SK-N-SH treated with all-trans-retinoic acid at 6 μM for 48 hours (cell line): ENCODE results near the gene MYRF.

Source experiments
- ATAC-seq: fragments of 200-7000 bp; cut with Tn5 transposase; 3 replicates; pipeline ENCODE4 v1.9.1; 2020; ENCODE audit warnings: mild to moderate bottlenecking, moderate library complexity
- ARNTL ChIP-seq: fragments of 450-650 bp; formaldehyde crosslinking; IDR thresholded peaks from 2 replicates; pipeline ENCODE4 v1.5.0; 2020; ENCODE audit warnings: low read depth, mild to moderate bottlenecking, moderate library complexity, borderline replicate concordance
- BACH2 ChIP-seq: fragments of 250-450 bp; sonication (Bioruptor Pico); IDR thresholded peaks from 2 replicates; pipeline ENCODE4 v1.9.0; 2021; ENCODE audit warnings: mild to moderate bottlenecking, borderline replicate concordance
- CSDC2 ChIP-seq: fragments of 250-450 bp; sonication (Bioruptor Pico); IDR thresholded peaks from 2 replicates; pipeline ENCODE4 v1.5.0; 2020; ENCODE audit warnings: mild to moderate bottlenecking, moderate library complexity
- CSRNP3 ChIP-seq: fragments of 250-450 bp; sonication (Bioruptor Pico); IDR thresholded peaks from 2 replicates; pipeline ENCODE4 v1.5.1; 2021; ENCODE audit warnings: mild to moderate bottlenecking, moderate library complexity
- ESRRG ChIP-seq: fragments of 250-450 bp; sonication (Bioruptor Pico); IDR thresholded peaks from 2 replicates; pipeline ENCODE4 v1.6.1; 2021; ENCODE audit warnings: mild to moderate bottlenecking
- GLIS3 ChIP-seq: fragments of 250-450 bp; sonication (Bioruptor Pico); IDR thresholded peaks from 2 replicates; pipeline ENCODE4 v1.5.0; 2020; ENCODE audit warnings: mild to moderate bottlenecking, moderate library complexity
- ISL1 ChIP-seq: fragments of 250-450 bp; sonication (Bioruptor Pico); IDR thresholded peaks from 2 replicates; pipeline ENCODE4 v2.1.2; 2022; ENCODE audit warnings: mild to moderate bottlenecking, moderate library complexity
- OSR1 ChIP-seq: fragments of 250-450 bp; sonication (Bioruptor Pico); IDR thresholded peaks from 2 replicates; pipeline ENCODE4 v1.8.0; 2022; ENCODE audit warnings: moderate library complexity, mild to moderate bottlenecking, inconsistent platforms
- PATZ1 ChIP-seq: fragments of 250-450 bp; sonication (Bioruptor Pico); IDR thresholded peaks from 2 replicates; pipeline ENCODE4 v1.8.0; 2020; ENCODE audit warnings: mild to moderate bottlenecking, moderate library complexity, borderline replicate concordance
- POU6F1 ChIP-seq: fragments of 250-450 bp; sonication (Bioruptor Pico); IDR thresholded peaks from 2 replicates; pipeline ENCODE4 v1.8.0; 2021; ENCODE audit warnings: low read depth, mild to moderate bottlenecking, moderate library complexity, borderline replicate concordance
- PPARA ChIP-seq: fragments of 250-450 bp; sonication (Bioruptor Pico); IDR thresholded peaks from 2 replicates; pipeline ENCODE4 v1.5.0; 2020; ENCODE audit warnings: mild to moderate bottlenecking, borderline replicate concordance
- SNAI2 ChIP-seq: fragments of 250-450 bp; sonication (Bioruptor Pico); IDR thresholded peaks from 2 replicates; pipeline ENCODE4 v1.5.0; 2020; ENCODE audit warnings: mild to moderate bottlenecking, moderate library complexity
- TCF4 ChIP-seq: fragments of 250-450 bp; sonication (Bioruptor Pico); IDR thresholded peaks from 2 replicates; pipeline ENCODE4 v1.8.0; 2021; ENCODE audit warnings: mild to moderate bottlenecking, moderate library complexity, borderline replicate concordance
- TOX ChIP-seq: fragments of 250-450 bp; sonication (Bioruptor Pico); IDR thresholded peaks from 2 replicates; pipeline ENCODE4 v1.8.0; 2021; ENCODE audit warnings: mild to moderate bottlenecking, moderate library complexity, borderline replicate concordance
- TSHZ2 ChIP-seq: fragments of 250-450 bp; sonication (Bioruptor Pico); IDR thresholded peaks from 2 replicates; pipeline ENCODE4 v1.5.0; 2020; ENCODE audit warnings: mild to moderate bottlenecking, moderate library complexity
- ZC3H10 ChIP-seq: fragments of 250-450 bp; sonication (Bioruptor Pico); IDR thresholded peaks from 2 replicates; pipeline ENCODE4 v1.5.1; 2021; ENCODE audit warnings: mild to moderate bottlenecking, moderate library complexity
- ZFP3 ChIP-seq: fragments of 250-450 bp; sonication (Bioruptor Pico); IDR thresholded peaks from 2 replicates; pipeline ENCODE4 v1.5.0; 2020; ENCODE audit warnings: mild to moderate bottlenecking, moderate library complexity
- ZFP30 ChIP-seq: fragments of 450-650 bp; formaldehyde crosslinking; IDR thresholded peaks from 2 replicates; pipeline ENCODE4 v1.5.0; 2022; ENCODE audit warnings: mild to moderate bottlenecking, moderate library complexity
- ZNF565 ChIP-seq: fragments of 450-650 bp; formaldehyde crosslinking; conservative IDR thresholded peaks from 2 replicates; pipeline ENCODE4 v1.5.0; 2020; ENCODE audit warnings: low read depth, mild to moderate bottlenecking, moderate library complexity
- ZNF8 ChIP-seq: fragments of 450-650 bp; formaldehyde crosslinking; IDR thresholded peaks from 2 replicates; pipeline ENCODE4 v1.5.0; 2020; ENCODE audit warnings: mild to moderate bottlenecking, moderate library complexity

The MYRF gene

GRCh38 chr11:61752117-61752924, at the start of gene MYRF:
TSS of gene MYRF (plus strand) at chr11:61752636. CDS start at chr11:61752745, 109 bp downstream.
- no peak for TF ChIP-seq TCF4 (CRISPR knock-in tag)
- no peak for TF ChIP-seq ESRRG (CRISPR knock-in tag)
- TF ChIP-seq ZFP30 (CRISPR knock-in tag), result no peak
- TF ChIP-seq PATZ1, result no peak
- no peak for TF ChIP-seq ZC3H10 (CRISPR knock-in tag)
- TF ChIP-seq ZFP3 (CRISPR knock-in tag), result no peak
- TF ChIP-seq OSR1, result no peak
- ATAC-seq, result peak; percentile 74

GRCh38 chr11:61702701-61703312, 49.6 kb upstream of the MYRF start:
- TF ChIP-seq ISL1 (CRISPR knock-in tag), result no peak
- no peak for TF ChIP-seq PATZ1
- no peak for TF ChIP-seq TOX (CRISPR knock-in tag)
- no peak for TF ChIP-seq ZFP3 (CRISPR knock-in tag)
- no peak for TF ChIP-seq ZFP30 (CRISPR knock-in tag)
- no peak for TF ChIP-seq BACH2 (CRISPR knock-in tag)
- TF ChIP-seq ZNF565 (CRISPR knock-in tag), result no peak
- no peak for TF ChIP-seq TCF4 (CRISPR knock-in tag)
- TF ChIP-seq POU6F1 (CRISPR knock-in tag), result no peak
- TF ChIP-seq SNAI2 (CRISPR knock-in tag), result no peak
- TF ChIP-seq TSHZ2 (CRISPR knock-in tag), result no peak
- no peak for TF ChIP-seq ESRRG (CRISPR knock-in tag)
- no peak for TF ChIP-seq CSRNP3 (CRISPR knock-in tag)
- TF ChIP-seq CSDC2 (CRISPR knock-in tag), result no peak
- no peak for TF ChIP-seq PPARA
- TF ChIP-seq ZNF8 (CRISPR knock-in tag), result no peak
- TF ChIP-seq ARNTL (CRISPR knock-in tag), result no peak
- TF ChIP-seq GLIS3 (CRISPR knock-in tag), result no peak

More at GRCh38 chr11:61702701-61703312, 49.6 kb upstream of the MYRF start:
- no peak for ATAC-seq
